GM18498 (cell line): ENCODE results near the gene EFHC1.
A peak's percentile ranks its signal among the peaks of the same experiment; 100 is the strongest.
"Not testable (repeated sequence)": the region's sequence is repeated elsewhere in the genome, so short reads cannot be mapped to it uniquely, and the experiment has no call there.

Source experiments
- ATAC-seq: cut with Tn5 transposase; IDR thresholded peaks from one replicate; pipeline ENCODE4 v1.9.1; 2021; ENCODE audit warnings: mild to moderate bottlenecking, moderate library complexity; ENCODE audit not compliant: unreplicated experiment

The EFHC1 gene, protein sequence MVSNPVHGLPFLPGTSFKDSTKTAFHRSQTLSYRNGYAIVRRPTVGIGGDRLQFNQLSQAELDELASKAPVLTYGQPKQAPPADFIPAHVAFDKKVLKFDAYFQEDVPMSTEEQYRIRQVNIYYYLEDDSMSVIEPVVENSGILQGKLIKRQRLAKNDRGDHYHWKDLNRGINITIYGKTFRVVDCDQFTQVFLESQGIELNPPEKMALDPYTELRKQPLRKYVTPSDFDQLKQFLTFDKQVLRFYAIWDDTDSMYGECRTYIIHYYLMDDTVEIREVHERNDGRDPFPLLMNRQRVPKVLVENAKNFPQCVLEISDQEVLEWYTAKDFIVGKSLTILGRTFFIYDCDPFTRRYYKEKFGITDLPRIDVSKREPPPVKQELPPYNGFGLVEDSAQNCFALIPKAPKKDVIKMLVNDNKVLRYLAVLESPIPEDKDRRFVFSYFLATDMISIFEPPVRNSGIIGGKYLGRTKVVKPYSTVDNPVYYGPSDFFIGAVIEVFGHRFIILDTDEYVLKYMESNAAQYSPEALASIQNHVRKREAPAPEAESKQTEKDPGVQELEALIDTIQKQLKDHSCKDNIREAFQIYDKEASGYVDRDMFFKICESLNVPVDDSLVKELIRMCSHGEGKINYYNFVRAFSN

DNA sequence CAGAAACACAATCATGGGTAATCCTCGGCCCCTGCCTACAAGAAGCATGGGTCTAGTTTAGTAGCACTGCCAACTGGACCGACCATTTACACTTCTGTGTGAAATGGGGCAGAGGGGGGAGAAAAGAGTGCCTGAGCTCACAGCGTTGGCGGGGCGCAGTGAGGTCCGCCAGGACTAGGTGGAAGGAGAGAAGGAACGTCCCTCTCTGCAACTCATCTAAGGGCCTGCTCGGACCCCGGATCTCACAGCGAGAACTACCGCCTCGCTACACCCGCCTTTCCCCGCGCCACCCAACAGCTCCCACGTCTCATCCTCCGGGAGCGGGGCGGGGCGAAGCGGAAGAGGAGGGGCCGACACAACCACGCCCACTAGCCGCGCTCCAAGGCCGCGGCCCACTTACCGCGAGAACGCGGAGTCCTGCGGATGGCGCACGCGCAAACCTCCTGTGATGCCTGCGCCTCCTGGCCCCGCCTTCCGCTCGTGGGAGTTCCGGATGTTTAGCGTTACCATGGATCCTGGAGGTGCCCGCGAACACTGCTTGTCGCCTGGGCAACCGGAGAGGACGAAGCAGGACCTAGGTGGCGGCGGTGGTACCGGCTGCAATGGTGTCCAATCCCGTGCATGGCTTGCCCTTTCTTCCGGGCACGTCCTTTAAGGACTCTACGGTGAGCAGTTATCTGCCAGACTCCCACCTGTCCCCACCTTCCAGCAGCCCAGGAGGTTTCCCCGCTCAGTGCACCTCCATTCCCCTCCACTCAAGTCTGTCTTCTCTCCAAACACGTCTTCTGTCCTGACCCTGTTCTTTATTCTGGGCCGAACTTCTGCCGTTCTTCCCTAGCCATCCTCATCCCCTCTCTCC is at the start of gene EFHC1:
Gene EFHC1, plus strand, starts transcription at position 534 of the 859 bp plus-strand sequence. Its CDS starts 69 bp downstream, at position 603.
- peak; percentile 95 for ATAC-seq

DNA sequence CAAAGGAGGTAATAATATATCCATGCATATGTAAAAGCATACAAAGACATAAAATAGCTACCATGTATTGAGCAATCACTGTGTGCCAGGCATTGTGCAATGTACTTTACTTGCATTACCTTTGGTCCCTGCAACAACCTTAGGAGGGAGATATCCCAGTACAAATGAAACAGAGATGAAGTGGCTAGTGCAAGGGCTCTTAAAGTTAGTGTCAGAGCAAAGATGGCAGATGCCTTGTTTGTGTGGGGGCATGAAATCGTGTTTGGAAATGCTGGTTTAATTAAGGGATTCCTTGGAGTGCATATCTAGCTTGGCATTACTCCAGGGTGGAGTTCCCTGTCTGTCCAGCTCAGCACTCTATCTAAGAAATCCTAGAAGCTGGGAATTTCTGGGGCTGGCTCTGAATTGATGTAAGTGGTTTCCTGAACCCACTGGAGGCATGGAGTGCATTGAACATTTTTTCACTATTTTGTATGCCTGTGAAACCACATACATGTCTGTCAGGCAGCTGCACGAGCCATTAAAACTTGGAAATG is 48.4 kb upstream of the EFHC1 start:
- no peak for ATAC-seq

DNA sequence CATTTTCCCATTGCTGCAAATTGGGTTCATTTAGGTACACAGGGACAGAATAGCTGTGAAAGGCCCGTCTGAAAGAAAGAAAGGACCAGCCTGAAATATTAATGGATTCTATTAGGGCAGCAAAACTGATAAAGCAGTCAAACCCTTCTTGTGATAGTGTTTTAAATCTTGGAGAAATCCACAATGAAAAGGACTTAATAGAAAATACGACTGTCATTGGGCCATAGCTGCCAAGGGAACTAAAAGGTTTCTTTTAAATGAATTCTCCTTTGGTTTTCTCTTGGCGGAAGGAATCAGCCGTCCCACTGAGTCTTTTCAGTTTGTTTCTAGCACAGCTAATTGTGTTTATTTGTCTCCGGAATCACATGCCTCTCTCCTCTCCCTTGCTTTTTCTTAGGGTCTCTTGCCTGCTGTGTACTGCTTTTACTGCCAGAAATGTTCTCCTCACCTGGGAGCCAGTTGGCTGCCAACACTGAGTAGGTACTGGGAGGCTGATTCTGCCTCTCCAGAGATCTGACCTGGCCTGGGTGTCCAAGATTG is 46.9 kb upstream of the EFHC1 start:
- no peak for ATAC-seq

DNA sequence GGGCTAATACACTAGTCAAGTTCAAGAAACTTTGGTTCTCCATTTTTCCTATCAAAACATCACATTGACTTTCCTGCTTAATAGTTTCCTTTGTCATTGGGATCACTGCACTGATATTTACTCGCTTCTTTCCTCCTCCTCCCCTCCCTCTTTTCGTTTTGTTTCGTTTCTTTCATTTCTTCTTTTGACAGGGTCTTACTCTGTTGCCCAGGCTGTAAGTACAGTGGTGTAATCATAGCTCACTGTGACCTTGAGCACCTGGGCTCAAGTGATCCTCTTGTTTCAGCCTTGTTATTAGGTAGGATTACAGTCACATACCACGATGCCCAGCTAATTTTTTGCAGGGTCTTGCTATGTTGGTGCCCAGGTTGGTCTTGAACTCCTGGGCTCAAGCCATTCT is 45.9 kb upstream of the EFHC1 start:
- ATAC-seq, result no peak

DNA sequence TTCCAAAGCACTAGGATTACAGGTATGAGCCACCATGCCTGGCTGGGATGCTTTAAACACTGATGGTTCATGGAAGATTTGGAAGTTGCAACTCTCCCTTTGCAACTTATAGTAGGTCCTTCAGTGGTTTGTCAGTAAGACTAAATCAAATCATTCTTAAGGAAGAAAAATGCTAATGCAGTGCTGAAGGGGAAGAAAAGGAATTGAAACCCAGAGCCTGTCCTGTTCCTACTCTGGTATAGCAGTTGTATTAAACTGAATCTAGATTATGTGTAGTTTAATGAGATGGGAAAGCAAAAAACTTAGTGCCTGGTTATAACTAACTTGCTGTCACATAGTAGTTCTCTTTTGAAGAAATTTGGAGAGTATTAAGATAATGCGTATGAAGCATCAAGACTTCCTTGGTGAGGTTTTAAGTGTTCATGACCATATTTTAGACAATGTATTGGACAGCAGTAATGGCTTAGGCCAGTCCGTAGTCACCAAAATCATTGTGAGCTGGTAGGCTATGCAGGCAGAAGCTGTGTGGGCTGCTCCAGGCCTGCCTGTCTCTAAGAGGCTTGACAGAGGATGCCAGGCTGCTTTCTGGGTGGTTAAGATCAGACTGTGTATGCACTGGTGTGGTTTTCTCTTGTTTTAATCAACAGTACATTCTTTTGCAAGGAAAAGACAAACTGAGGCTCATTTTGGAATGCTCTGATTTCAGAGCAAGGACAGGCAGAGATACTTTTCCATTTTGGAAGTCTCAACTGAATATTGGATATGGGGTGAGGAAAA is 44.2 kb upstream of the EFHC1 start:
- no peak for ATAC-seq

DNA sequence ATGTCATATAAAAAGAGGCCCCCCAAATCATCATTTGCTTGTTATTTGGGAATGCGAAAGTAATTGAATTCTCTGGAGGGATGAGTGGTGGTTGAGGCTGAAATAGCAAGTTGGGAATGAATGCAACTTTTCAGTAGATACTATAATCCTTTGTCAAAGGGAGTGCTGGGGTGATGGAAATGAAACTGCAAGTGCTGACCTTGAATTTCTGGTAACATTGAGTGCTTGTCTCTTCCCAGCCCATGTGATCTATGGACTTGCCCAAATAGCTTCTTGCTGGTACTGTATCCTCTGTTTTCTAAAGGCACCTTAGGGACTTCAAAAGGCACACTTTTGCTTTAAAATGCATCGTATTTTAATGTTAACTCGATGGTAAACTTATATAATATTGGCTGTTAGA is 43.4 kb upstream of the EFHC1 start:
- ATAC-seq, result no peak

DNA sequence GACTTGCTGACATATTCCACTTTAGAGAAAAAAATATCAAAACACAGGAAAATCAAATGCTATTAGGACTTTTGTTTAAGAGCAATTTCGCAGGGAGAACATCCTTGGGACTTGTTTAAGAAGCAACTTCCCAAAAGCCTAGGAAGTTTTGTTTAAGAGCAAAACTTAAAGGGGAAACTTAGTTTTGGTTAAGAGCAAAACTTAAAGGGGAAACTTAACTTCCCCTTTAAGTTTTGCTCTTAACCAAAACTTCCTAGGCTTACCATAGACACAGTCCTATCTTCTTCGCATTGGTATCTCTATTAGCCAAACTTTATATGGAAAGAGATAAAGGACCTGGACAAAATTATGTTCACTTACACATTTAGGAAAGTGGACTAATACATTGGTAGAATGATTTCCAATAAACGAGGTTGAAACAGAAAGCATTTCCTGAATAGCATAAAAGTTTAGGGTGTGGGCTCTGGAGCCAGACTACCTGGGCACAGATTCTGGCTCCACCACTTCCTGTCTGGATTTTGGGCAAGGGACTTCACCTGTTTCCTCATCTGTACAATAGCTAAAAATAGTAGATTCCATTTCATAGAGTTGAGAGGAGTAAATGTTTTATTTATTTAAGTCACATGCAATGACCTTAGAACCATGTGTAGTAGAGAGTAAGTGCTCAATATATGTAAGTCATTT is 42.5 kb upstream of the EFHC1 start:
- no peak for ATAC-seq

DNA sequence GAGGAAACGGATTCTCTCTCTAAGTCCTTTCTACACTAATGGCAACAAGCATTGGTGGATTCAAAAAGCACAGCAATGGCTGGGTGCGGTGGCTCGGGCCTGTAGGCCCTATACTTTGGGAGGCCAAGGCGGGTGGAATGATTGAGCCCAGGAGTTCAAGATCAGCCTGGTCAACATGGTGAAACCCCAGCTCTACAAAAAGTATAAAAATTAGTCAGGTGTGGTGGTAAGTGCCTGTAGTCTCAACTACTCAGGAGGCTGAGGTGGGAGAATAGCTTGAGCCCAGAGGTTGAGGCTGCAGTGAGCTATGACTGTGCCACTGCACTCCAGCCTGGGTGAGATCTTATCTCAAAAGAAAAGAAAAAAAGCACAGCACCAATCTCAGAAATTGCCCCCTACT is 38.9 kb upstream of the EFHC1 start:
- no peak for ATAC-seq

DNA sequence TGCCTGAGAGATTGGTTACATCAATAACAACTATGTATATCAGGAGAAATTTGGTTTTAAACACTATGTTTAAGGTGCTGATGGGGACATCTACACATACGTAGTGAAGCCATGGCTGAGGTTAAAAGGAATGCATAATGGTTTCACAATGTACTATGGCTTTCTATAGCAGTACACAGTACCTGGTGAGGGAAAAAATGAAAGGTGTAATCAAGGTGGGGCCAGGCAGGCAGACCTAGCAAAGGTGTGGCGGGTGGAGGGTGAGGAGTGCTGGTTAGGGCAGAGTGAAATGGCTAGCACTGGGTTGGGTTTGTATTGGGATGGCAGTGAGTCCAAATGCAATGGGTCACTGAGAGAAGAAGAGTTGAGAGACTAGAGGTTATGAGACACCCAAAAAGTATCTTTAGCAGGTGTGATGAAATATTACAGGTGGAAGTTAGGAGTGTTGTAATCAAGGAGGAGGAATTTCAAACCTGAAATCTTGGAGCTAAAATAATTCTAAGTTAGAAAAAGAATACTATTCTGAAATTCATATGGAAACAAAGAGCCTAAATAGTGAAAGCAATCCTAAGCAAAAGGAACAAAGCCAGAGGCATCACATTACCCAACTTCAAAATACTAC is 35.9 kb upstream of the EFHC1 start:
- ATAC-seq, result no peak

DNA sequence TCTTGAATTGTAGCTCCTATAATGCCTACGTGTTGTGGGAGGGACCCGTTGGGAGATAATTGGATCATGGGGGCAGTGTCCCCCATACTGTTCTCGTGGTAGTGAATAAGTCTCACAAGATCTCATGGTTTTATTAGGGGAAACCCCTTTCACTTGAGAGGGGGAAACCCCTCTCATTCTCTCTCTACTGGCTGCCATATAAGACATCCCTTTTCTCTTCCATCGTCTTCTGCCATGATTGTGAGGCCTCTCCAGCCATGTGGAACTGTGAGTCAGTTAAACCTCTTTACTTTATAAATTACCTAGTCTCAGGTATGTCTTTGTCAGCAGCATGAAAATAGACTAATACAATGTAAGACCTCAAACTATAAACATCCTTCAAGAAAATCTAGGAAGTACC is 35.1 kb upstream of the EFHC1 start:
- ATAC-seq, result no peak

DNA sequence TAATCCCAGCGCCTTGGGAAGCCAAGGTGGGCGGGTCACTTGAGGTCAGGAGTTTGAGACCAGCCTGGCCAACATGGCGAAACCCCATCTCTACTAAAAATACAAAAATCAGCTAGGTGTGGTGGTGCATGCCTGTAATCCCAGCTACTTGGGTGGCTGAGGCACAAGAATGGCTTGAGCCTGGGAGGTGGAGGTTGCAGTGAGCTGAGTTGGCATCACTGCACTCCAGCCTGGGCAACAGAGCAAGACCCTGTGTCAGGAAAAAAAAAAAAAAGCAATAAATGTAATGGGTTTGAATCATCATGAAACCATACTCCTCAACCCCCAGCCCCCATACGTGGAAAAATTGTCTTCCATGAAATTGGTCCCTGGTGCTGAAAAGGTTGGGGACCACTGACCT is 32.0 kb upstream of the EFHC1 start:
- ATAC-seq, result not testable (repeated sequence)

DNA sequence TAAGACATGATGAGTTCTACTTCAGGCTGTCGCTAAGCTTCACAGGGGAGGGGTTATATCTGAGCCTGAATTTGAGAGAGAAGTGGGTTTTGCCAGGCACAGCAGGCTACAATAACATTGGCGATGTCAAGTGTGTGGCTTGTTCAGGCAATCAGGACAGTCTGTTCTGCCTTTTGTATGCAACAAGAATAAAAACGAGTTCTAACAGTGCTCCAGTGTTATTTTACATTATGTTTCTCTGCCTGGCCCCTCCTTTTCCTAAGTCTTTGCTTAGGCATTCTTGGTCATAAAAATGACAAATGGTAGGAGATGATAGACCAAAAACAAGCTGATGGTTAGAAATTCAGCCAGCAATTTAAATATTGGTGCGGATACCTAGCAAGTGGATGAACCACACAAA is 31.4 kb upstream of the EFHC1 start:
- no peak for ATAC-seq

DNA sequence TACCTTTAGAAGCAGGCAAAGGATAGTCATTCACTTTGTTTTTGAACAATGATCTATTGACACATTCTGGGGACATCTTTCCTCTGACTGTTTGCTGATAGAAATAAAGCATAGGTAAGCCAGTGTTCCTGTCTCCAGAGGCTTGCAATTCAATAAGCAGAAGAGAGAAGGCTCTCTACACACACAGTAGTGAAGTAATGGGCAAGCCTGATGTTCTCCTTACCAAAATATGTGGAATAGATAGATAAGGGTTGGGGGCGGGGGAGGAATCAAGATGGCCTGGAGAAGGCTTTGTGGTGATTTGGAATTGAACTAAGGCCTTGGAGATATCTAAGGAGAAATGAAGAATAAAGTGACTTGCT is 30.9 kb upstream of the EFHC1 start:
- no peak for ATAC-seq

DNA sequence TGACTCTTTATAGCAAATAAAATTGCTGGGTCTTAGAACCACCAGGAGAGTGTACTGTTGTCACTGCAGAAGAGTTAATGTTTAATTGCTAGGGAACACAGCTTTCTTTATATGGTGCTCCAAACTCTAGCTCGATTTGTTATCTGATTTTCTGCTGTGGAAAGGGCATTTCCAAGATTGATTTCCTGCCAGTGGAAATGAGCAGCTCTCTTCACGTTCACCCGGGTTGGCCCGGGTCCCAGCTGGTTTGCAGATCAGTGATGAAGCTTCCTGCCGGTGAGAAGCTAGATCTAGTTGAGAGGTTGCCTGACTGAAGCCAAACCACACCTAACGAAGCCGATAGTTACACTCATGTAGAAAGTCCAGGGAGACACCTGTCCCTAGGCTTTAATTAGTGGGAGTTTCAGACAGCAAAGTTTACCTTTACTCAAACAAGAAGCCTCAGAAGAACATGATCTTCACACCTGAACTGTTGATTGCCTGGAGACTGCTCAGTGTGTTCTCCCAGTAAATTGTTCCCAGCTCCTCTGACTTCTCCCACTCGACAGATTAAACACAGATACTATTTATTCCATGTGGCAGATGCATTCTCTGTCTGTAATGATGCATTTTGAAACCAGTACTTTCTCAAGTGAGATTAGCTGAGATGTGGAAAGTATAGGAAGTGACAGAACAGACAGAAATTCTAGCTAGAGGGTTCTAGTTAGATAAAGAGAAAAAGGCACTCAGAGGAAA is 30.3 kb upstream of the EFHC1 start:
- peak; percentile 65 for ATAC-seq

DNA sequence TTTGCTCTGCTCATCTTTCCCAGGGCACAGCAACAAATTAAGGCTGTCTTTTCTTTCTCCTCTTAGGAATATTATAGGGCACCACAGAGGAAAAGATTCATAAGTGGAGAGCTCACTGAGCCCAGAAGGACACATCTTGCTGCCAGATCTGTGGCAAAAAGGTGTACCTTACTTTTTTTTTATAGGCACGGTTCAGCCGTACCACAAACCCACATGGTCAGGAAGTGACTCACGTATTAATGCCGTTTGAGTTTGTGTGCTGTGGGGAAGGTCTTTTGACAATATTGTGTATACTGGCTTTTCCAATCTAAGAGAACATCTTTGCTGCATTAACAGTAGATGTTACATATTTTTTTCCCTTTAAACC is 29.8 kb upstream of the EFHC1 start:
- ATAC-seq, result peak; percentile 45

DNA sequence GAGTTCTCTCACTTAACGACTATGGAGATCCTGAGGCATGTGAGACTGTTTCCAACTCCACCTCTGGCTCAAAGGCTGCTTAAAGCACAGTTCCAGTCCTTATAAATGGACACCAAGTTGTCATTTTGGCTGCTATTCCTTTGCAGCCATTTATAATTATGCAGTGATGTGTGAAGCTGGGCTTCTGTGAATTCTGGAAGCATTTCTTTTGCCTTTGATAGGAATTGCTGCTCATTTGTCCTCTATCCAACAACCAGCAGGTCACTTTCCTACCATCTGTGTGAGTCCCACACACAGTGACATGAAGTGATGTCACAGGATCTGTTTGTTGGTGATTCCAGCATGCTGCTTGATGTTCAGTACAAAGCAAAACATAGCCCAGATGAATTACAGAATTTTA is 28.5 kb upstream of the EFHC1 start:
- no peak for ATAC-seq

DNA sequence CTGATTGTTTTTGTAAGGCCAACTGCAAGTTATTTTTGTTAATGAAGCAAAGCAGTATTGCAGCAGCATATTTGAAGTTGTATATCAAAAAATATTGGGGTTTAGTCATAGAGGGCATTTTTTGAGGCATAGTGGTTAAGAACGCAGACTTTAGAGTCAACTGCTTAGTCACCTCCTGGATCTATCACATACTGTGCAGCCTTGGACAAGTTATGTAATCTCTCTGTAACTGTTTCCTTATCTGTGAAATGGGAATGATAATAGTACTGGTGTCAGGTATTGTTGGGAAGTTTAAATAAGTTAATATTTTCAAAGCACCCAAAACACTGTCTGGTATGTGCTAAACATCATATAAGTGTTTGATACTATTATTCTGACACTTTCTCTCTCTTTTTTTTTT is 27.2 kb upstream of the EFHC1 start:
- ATAC-seq, result no peak

DNA sequence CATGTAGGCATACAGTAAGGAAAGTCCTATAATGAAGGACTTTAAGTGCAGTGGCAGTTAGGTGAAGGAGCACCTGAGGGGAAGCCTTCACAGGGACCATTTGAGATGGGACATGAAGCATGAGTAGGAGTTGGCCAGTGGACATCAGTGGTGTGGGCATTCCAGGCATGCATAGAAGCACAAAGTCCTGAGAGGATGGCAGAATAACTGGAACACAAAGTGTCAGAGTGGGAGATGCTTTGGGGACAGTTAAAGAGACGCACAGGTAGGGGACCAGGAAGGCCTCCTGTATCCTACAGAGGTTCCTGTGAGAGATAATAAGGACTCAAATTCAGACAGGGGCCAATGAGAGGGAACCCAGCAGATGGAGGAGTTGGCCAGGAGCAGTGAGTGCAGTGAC is 26.4 kb upstream of the EFHC1 start:
- ATAC-seq, result peak; percentile 3

DNA sequence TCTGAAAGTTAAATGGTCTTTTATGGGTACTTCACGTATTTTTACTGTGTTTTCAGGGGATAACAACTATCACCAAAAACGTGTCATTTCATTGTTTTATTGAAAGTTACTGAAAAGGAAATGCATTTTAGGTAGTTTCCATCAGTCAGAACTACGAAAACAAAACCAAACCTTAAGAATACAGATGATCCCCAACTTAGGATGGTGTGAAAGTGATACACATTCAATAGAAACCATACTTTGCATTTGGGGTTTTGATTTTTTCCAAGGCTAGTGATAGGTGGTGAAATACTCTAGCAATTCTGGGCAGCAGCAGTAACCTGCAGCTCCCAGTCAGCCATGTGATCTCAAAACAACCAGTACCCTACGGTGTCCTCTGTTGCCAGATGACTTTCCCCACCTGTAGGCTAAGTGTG is 25.9 kb upstream of the EFHC1 start:
- peak; percentile 61 for ATAC-seq
